ENCODE data around the gene C1orf115.
"Not testable (repeated sequence)": the region's sequence is repeated elsewhere in the genome, so short reads cannot be mapped to it uniquely, and the experiment has no call there.

Gene C1orf115

DNA sequence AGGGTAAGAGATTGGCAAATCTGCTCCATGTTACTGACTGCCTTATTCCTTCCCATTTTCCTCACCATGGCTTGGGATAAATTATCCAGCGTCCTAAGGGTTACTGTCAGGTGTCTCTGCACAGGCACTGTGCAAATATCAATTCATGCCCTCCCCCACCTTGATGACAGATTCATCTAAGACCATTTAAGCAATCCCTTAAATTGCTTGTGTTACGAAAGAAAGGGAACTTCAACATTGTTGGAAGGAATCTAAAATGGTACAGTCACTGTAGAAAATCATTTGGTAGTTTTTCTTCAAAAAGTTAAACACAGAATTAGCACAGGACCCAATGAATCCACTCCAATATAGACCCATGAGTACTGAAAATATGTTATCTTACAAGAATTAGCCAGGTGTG lies 40.3 kb downstream of the C1orf115 start:
- no peak for DNase-seq

GRCh38 chr1:220732137-220732536 lies 42.0 kb downstream of the C1orf115 start:
- DNase-seq, result no peak

DNA sequence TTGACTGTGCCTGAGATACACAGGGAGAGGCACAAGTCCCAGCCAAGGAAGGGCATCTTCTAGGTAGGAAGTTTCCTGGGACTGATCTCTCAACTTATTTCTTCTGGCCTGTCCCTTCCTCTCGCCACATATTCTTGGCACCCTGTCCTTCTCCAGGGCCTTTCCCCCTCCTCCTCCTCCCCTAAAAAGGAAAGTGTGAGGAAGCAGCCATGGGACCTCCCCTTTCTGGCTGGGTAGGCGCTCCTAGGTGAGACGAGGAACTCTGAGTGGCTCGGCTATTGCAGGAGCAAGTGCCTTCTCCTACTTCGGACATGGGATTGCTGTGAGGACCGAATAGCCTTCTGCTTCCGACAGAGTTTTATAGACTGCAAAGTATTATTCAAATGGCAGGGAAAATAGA lies 42.5 kb downstream of the C1orf115 start:
- DNase-seq, result no peak

DNA sequence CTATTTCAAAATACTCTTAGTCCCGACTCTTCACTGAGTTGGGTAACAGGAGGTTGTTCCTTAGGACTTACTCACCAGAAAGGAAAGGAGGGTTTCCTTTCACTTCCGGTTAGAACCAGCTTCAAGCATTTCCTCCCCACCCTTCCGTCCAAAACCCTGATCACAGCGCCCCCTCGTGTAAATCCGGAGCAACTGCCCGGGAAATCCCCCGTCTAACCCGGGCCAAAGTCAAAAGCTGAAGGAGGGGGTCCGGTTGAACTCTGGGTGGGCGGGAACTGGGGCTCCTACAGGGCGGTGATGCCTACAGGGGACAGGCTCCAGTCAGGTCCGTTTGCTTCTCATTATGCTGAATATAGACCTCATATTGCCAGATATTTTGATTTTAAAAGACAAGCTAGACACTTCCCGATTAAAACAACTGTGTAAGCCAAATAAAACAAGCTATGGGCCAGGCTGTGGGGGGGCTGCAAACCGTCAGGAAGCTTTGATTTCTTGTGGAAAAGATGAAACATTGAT lies 43.0 kb downstream of the C1orf115 start:
- DNase-seq, result peak; percentile 64 to 72

GRCh38 chr1:220734571-220735326 lies 44.6 kb downstream of the C1orf115 start:
- no peak for DNase-seq

- DNase-seq, result not testable (repeated sequence)
Observed at GRCh38 chr1:220736283-220736682, 46.1 kb downstream of the C1orf115 start.

GRCh38 chr1:220741349-220741748 lies 51.2 kb downstream of the C1orf115 start:
- no peak for DNase-seq

DNA sequence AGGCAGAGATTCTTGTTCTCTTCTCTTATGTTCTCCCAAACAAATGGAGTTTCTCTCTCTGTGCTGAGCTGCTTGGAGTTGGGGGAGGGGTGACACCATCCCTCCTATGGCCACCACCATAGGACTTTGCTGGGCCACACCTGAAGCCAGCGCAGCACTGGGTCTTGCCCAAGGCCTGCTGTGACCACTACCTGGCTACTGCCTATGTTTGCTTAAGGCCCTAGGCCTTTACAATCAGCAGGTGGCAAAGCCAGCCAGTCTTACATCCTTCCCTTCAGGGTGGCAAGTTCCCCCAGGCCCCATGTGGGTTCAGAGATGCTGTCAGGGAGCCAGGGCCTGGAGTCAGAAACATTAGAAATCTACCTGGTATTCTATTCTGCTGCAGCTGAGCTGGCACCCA lies 51.7 kb downstream of the C1orf115 start:
- no peak for DNase-seq

DNA sequence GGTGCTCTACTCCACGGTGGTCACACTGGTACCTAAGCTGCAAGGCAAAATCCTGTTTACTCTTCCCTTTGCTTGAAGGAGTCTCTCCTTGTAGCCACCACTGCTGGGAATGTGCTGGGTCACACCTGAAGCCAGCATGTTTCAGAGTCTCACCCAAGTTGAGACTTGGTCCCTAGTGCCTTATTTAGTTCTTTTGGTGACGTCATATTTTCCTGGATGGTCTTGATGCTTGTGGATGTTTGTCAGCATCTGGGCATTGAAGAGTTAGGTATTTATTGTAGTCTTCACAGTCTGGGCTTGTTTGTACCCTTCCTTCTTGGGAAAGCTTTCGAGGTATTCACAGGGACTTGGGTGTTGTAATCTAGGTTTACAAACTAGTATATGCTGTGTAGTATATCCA lies 52.4 kb downstream of the C1orf115 start:
- no peak for DNase-seq

DNA sequence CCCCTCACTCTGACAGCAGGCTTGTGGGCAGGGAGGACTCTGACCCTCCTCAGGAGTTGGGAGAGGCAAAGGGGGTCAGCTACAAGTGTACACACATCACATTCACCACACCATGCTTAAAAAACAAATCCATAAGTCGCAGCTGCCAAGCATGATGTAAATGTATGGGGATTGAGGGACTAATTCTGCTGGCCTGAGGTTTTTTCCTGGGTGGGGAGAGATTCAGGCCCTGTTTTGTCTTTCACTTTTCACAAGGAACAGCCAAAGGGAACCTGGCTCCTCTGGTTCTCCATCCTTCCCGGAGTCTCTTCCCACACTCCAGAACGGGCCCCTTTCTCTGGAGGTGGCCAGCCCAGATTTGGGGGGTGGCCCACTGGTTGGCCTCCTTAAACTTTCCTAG lies 56.7 kb downstream of the C1orf115 start:
- DNase-seq, result no peak

GRCh38 chr1:220747437-220748088 lies 57.4 kb downstream of the C1orf115 start:
- DNase-seq, result no peak

- peak in 1 of 2 experiments; percentile 5 for DNase-seq
Observed at GRCh38 chr1:220748089-220748934, 58.1 kb downstream of the C1orf115 start, which contains the start of gene MTARC2. MTARC2 (plus strand) TSS chr1:220748322; CDS start chr1:220748532, 210 bp downstream.

Data from stimulated activated CD4-positive, alpha-beta T cell treated with anti-CD3 and anti-CD28 coated beads, Interleukin-4, amount 100 ng/mL, for 4 hours (primary cell).